Sigmoid colon (tissue), 7 donors: ENCODE results near the gene ATF5. TPM values are rescaled to one million over a fixed set of nuclear protein-coding genes. Genes with fewer than 3 reads are reported as not detected.

ENCODE experiments used
- DNase-seq: peaks from one replicate; pipeline ENCODE4 v3.0.0-alpha.2; 2019
- H3K27ac ChIP-seq, 4 donors: fragments of 200-600 bp; sonication (generic); one replicate each; pipeline ENCODE4 v1.5.1; 2016 to 2019; ENCODE audit warnings: mild to moderate bottlenecking in 1 of 4
- H3K27me3 ChIP-seq, 3 donors: fragments of 200-600 bp; sonication (generic); one replicate each; pipeline ENCODE4 v1.5.1; 2019; ENCODE audit warnings: mild to moderate bottlenecking in 1 of 3
- H3K36me3 ChIP-seq, 4 donors: fragments of 200-600 bp; sonication (generic); one replicate each; pipeline ENCODE4 v1.5.1; 2016 to 2019
- H3K4me1 ChIP-seq, 4 donors: fragments of 200-600 bp; sonication (generic); one replicate each; pipeline ENCODE4 v1.5.1; 2017 to 2019
- H3K4me3 ChIP-seq, 4 donors: fragments of 200-600 bp; sonication (generic); one replicate each; pipeline ENCODE4 v1.5.1; 2017 to 2019; ENCODE audit warnings: mild to moderate bottlenecking in 2 of 4, moderate library complexity in 1 of 4
- H3K9me3 ChIP-seq, 4 donors: fragments of 200-600 bp in 3 of 4; sonication (generic) in 3 of 4; one replicate each; pipeline versions ENCODE4 v1.5.1 to v1.6.1; 2013 to 2019
- CTCF ChIP-seq, 4 experiments: fragments of 450-650 bp in 3 of 4; fragments of 200-600 bp in 1 of 4; IDR thresholded peaks; one replicate each; pipeline ENCODE4 v1.5.1; 2016 to 2019; ENCODE audit warnings: antibody characterized with exemption in 4 of 4, mild to moderate bottlenecking in 3 of 4, moderate library complexity in 2 of 4
- EP300 ChIP-seq, 4 donors: sonication (generic); formaldehyde crosslinking; IDR thresholded peaks; one replicate each; pipeline ENCODE4 v1.6.1; 2017; ENCODE audit warnings: antibody characterized with exemption in 4 of 4
- POLR2A ChIP-seq, 2 donors: fragments of 450-650 bp; IDR thresholded peaks; one replicate each; pipeline ENCODE4 v1.6.1; 2016; ENCODE audit warnings: antibody characterized with exemption in 2 of 2, mild to moderate bottlenecking in 2 of 2, moderate library complexity in 2 of 2
- POLR2AphosphoS5 ChIP-seq, 4 donors: sonication (generic); formaldehyde crosslinking; IDR thresholded peaks; one replicate each; pipeline ENCODE4 v1.6.1; 2017; ENCODE audit warnings: antibody characterized with exemption in 4 of 4
- WGBS, 2 donors: extraction: QIAGEN DNeasy Blood & Tissue Kit; methylation state at CpG; one replicate each; pipeline ENCODE4 v1.1.7; 2013; 5-methylcytosine and 5-hydroxymethylcytosine counted together
- intact Hi-C: fragments of 100-400 bp; cut with DNase I; formaldehyde crosslinking; loops from one replicate; pipeline ENCODE4 v1.15.1; 2023
- polyA plus RNA-seq, 3 donors: library from polyadenylated mRNA; stranded (reverse); fragments of 200-250 nt; gene quantifications; one replicate each; pipeline ENCODE4 v1.2.3, GENCODE V29; 2013
- total RNA-seq, 4 donors: library from RNA; depleted of rRNA; stranded (reverse); fragments of >200 nt; gene quantifications; one replicate each; pipeline ENCODE4 v1.1.0, GENCODE V29; 2016
- donor health status: healthy with polysubstance abuse.
- donor health status: Bipolar disorder and iron deficiency.
- donor health status: healthy.

ATF5 gene
- total and polyA plus RNA-seq, 7 donors = 5.3 to 42.3 (median 7.1) TPM

DNA sequence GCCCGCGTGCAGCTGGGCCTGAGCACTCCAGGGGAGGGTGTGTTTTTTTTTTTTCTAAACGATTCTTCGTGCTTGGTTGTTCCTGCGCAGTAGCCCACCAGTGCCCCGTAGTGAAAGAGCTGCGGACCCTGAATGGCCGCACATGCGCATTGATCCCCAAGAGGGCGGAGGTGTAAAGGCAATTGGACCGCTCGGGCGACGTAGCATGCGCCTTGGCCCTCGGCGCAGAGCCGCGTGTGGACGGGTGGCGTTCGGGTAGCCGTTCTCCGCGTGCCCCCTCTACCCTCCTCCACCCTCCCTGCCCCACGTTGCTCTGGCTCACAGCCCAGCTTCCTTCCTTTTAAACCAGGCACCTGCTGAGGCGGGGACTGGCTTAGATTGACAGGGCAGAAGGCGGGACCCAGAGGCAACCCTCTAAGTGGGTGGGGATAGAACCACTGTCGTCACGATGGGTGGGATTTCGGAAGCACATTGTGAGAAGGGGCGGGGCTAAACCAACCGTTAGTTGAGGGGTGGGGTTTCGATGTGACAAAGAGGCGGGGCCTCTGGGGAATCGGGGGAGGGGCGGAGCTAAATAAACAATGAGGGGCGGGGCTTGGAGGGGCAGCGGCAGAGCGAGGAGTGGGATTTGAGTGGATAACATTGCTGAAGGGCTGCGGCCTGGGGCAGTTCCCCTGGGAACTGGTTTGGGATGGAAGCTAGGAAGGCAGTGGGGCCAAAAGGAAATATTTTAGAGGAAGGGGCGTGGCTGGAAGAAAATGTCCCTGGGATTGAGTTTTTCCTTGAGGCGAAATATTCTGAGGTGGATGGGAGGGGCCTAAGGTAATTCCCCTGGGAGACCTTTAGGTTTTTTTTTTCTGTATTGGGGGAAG, 842 bp downstream of the ATF5 start:
- WGBS, 2 donors = 4 to 5% methylated on average over 43 of the region's 43 CpGs
- intact Hi-C loops = no loop called here
- DNase-seq = peak; percentile 97
- Histone ChIP-seq H3K27me3 (no peaks in the 10 kb centered on the region), H3K9me3 (no peaks in the 10 kb centered on the region), H3K4me1 (peaks cover 0 to 27% (median 21%) of the 10 kb centered on the region in 4 donors), H3K27ac (peak overlapping the region; percentile 92 to 98 (median 94)), H3K36me3 (peaks cover 0 to 19% (median 1%) of the 10 kb centered on the region in 4 donors), H3K4me3 (peak overlapping the region; percentile 80 to 98 (median 92))
- TF ChIP-seq EP300 (IDR thresholded peaks at IDR 0.05) (no peak), POLR2AphosphoS5 (IDR thresholded peaks at IDR 0.05) (peak; percentile 47 to 68 (median 62)), CTCF (IDR thresholded peaks at IDR 0.05) (peak in 1 of 4 experiments; percentile 45), POLR2A (IDR thresholded peaks at IDR 0.05) (peak in 1 of 2 donors; percentile 32)

DNA sequence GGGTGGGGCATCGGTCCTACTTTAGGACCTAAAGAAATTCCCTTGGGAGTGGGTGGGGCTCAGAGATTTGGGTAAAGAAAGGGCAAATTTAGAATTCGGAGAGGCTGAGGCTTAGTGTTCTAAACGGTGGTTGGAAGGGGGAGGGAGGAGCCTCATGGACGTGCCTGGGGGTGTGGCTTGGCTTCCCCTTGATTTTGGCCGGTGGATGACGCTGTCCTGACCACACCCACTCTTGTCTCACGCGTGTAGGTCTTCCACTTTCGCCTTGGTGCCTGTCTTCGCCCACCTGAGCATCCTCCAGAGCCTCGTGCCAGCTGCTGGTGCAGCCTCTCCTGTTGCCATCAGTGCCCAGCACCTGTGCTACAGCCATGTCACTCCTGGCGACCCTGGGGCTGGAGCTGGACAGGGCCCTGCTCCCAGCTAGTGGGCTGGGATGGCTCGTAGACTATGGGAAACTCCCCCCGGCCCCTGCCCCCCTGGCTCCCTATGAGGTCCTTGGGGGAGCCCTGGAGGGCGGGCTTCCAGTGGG, 1.5 kb downstream of the ATF5 start:
- intact Hi-C loops = no loop called here
- DNase-seq = no peak
- Histone ChIP-seq H3K4me3 (peak overlapping the region in 2 of 4 donors; percentile 88 to 97), H3K27me3 (no peaks in the 10 kb centered on the region), H3K4me1 (peaks cover 0 to 27% (median 21%) of the 10 kb centered on the region in 4 donors), H3K9me3 (no peaks in the 10 kb centered on the region), H3K27ac (peak overlapping the region; percentile 92 to 98 (median 94)), H3K36me3 (peaks cover 0 to 12% (median 1%) of the 10 kb centered on the region in 4 donors)
- WGBS, 2 donors = 71 to 72% methylated on average over 15 of the region's 15 CpGs
- TF ChIP-seq CTCF (IDR thresholded peaks at IDR 0.05) (no peak), POLR2A (IDR thresholded peaks at IDR 0.05) (no peak), EP300 (IDR thresholded peaks at IDR 0.05) (no peak), POLR2AphosphoS5 (IDR thresholded peaks at IDR 0.05) (no peak)

- H3K27me3 ChIP-seq = no peaks in the 10 kb centered on the region
- H3K36me3 ChIP-seq = peaks cover 0 to 10% (median under 1%) of the 10 kb centered on the region in 4 donors
- WGBS, 2 donors = 95% methylated on average over 7 of the region's 7 CpGs
- no peak for DNase-seq
- H3K27ac ChIP-seq = no peak overlapping the region
- intact Hi-C loops = no loop called here
- H3K9me3 ChIP-seq = no peaks in the 10 kb centered on the region
- H3K4me1 ChIP-seq = peaks cover 0 to 27% (median 21%) of the 10 kb centered on the region in 4 donors
- TF ChIP-seq EP300 (IDR thresholded peaks at IDR 0.05) = no peak
- TF ChIP-seq POLR2AphosphoS5 (IDR thresholded peaks at IDR 0.05) = no peak
- no peak for TF ChIP-seq CTCF (IDR thresholded peaks at IDR 0.05)
- no peak for TF ChIP-seq POLR2A (IDR thresholded peaks at IDR 0.05)
- no peak overlapping the region for H3K4me3 ChIP-seq
Measured at GRCh38 chr19:49931293-49932040, 2.5 kb downstream of the ATF5 start.

DNA sequence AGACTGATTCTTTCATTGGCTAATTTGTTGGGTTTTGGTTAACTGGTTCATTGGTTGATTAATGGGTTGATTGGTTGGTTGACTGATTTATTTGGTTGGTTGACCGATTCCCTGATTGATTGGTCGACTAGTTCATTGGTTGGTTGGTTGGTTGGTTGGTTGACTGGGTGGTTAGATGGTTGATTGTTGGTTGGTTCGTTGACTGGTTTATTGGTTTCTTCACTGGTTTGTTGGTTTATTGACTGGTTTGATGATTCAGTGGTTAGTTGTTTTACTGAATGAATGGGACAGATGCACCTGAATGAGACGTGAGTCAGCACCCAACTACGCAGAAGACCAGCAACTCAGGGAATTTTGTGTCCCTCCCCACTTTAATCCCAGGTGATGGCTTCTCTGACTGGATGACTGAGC, 3.0 kb downstream of the ATF5 start:
- H3K4me1 ChIP-seq = peaks cover 0 to 23% (median 18%) of the 10 kb centered on the region in 4 donors
- H3K4me3 ChIP-seq = no peak overlapping the region
- intact Hi-C loops = no loop called here
- WGBS, 2 donors = 93 to 95% methylated on average over 5 of the region's 5 CpGs
- peaks cover 0 to 7% (median 0%) of the 10 kb centered on the region in 4 donors for H3K36me3 ChIP-seq
- no peak for DNase-seq
- no peaks in the 10 kb centered on the region for H3K27me3 ChIP-seq
- H3K9me3 ChIP-seq = no peaks in the 10 kb centered on the region
- no peak overlapping the region for H3K27ac ChIP-seq
- TF ChIP-seq EP300 (IDR thresholded peaks at IDR 0.05) (no peak), POLR2AphosphoS5 (IDR thresholded peaks at IDR 0.05) (no peak), POLR2A (IDR thresholded peaks at IDR 0.05) (no peak), CTCF (IDR thresholded peaks at IDR 0.05) (no peak)
